C4-2B (cell line): ENCODE measurements around the gene FAM13A.

Source experiments
- CTCF ChIP-seq: fragments of 450-650 bp; conservative IDR thresholded peaks from 2 replicates; pipeline ENCODE4 v1.5.1; 2017; ENCODE audit warnings: mild to moderate bottlenecking
- ZFX ChIP-seq: fragments of 450-650 bp; IDR thresholded peaks from 2 replicates; pipeline ENCODE4 v1.6.1; 2017

GRCh38 chr4:88893961-88894360 lies 163.0 kb downstream of the FAM13A start:
- no peak for TF ChIP-seq CTCF
- no peak for TF ChIP-seq ZFX
